ENCODE measurements around the gene LRAT. TPM values are rescaled to one million over a fixed set of nuclear protein-coding genes. Genes with fewer than 3 reads are reported as not detected.

LRAT gene
- total and polyA plus RNA-seq, 2 experiments from 2014 or later: 2.5 to 12.6 TPM

GRCh38 chr4:154741131-154741665 is 2.6 kb upstream of the LRAT start:
- H3K9me3 ChIP-seq (ENCODE audit: low read depth): no peaks in the 10 kb centered on the region
- H3K4me1 ChIP-seq (ENCODE audit: low read depth): peaks cover 29% of the 10 kb centered on the region
- H3K36me3 ChIP-seq: no peaks in the 10 kb centered on the region
- H3K27ac ChIP-seq: no peak overlapping the region
- peak overlapping the region; percentile 54 for H3K4me3 ChIP-seq
- DNase-seq (ENCODE audit: low read depth in 1 of 2, low spot score in 1 of 2): no peak
- no peak for TF ChIP-seq CTCF (IDR thresholded peaks at IDR 0.05; ENCODE audit: low read depth, low read length)
- peaks cover 57% of the 10 kb centered on the region for H3K27me3 ChIP-seq

GRCh38 chr4:154741922-154742850 is 1.6 kb upstream of the LRAT start:
- peak overlapping the region; percentile 54 for H3K4me3 ChIP-seq
- peaks cover 64% of the 10 kb centered on the region for H3K27me3 ChIP-seq
- no peak overlapping the region for H3K27ac ChIP-seq
- H3K9me3 ChIP-seq (ENCODE audit: low read depth): no peaks in the 10 kb centered on the region
- DNase-seq (ENCODE audit: low read depth in 1 of 2, low spot score in 1 of 2): peak; percentile 10 to 59
- no peaks in the 10 kb centered on the region for H3K36me3 ChIP-seq
- no peak for TF ChIP-seq CTCF (IDR thresholded peaks at IDR 0.05; ENCODE audit: low read depth, low read length)
- H3K4me1 ChIP-seq (ENCODE audit: low read depth): peaks cover 23% of the 10 kb centered on the region

- Histone ChIP-seq H3K36me3 (no peaks in the 10 kb centered on the region), H3K9me3 (ENCODE audit: low read depth) (no peaks in the 10 kb centered on the region), H3K27ac (no peak overlapping the region), H3K4me1 (ENCODE audit: low read depth) (peaks cover 8% of the 10 kb centered on the region), H3K4me3 (peak overlapping the region; percentile 54), H3K27me3 (peaks cover 64% of the 10 kb centered on the region)
- DNase-seq (ENCODE audit: low read depth in 1 of 2, low spot score in 1 of 2): no peak
- TF ChIP-seq CTCF (IDR thresholded peaks at IDR 0.05; ENCODE audit: low read depth, low read length): no peak
Observed at GRCh38 chr4:154744341-154744926, 634 bp downstream of the LRAT start.

GRCh38 chr4:154757713-154758112 is 13.9 kb downstream of the LRAT start:
- Histone ChIP-seq H3K4me3 (no peak overlapping the region), H3K27me3 (no peaks in the 10 kb centered on the region), H3K4me1 (ENCODE audit: low read depth) (no peaks in the 10 kb centered on the region), H3K27ac (no peak overlapping the region), H3K9me3 (ENCODE audit: low read depth) (no peaks in the 10 kb centered on the region), H3K36me3 (no peaks in the 10 kb centered on the region)
- no peak for DNase-seq (ENCODE audit: low read depth in 1 of 2, low spot score in 1 of 2)
- TF ChIP-seq CTCF (IDR thresholded peaks at IDR 0.05; ENCODE audit: low read depth, low read length): no peak

- DNase-seq (ENCODE audit: low read depth in 1 of 2, low spot score in 1 of 2): no peak
- Histone ChIP-seq H3K9me3 (ENCODE audit: low read depth) (no peaks in the 10 kb centered on the region), H3K27ac (no peak overlapping the region), H3K4me3 (no peak overlapping the region), H3K4me1 (ENCODE audit: low read depth) (no peaks in the 10 kb centered on the region), H3K36me3 (no peaks in the 10 kb centered on the region), H3K27me3 (no peaks in the 10 kb centered on the region)
- no peak for TF ChIP-seq CTCF (IDR thresholded peaks at IDR 0.05; ENCODE audit: low read depth, low read length)
Observed at GRCh38 chr4:154760895-154761294, 17.1 kb downstream of the LRAT start.

Measured in cardiac muscle cell (in vitro differentiated cells and primary cell).